ENCODE data around the gene CMC2.
A peak's percentile ranks its signal among the peaks of the same experiment; 100 is the strongest.

Gene CMC2

DNA sequence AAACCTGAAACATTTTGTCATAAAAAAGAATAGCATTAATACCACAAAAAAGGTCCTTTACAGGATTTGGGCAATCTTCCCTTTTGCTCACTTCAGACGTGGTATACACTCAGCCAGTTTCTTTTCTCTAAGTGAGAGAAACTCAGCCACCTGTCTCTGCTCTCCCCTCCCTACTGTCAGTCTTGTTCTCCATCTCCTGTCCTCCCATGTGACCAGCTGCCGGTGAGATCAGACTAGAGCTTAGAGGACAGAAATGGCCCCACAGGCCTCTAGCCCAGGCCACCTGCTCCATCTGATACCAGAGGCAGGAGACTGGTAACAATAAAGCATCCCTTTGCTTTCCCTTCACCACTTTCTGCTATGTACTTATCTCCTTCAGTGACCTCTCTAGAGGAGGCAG lies 34.9 kb downstream of the CMC2 start:
- DNase-seq, result no peak

DNA sequence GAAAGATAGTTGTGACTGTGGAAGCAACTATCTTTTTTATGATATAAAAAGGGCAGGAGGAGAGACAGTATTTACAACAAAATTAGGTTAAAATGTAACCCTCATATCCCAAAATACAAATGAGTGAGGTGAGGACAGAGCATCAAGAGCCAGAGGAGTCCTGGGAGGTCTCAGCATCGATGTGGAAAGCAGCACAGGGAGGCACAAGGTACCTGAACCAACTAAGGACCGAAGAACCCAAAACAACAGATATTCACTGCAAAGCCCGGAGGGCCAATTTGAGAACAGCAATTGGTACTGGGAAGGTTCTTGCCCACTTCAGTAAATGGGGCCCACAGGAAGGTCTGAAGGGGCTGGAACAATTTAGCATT lies 37.6 kb downstream of the CMC2 start:
- DNase-seq, result no peak

- DNase-seq, result no peak
These were observed 38.1 kb downstream of the CMC2 start for GRCh38 chr16:80968386-80969113.

GRCh38 chr16:80966617-80967016 lies 40.1 kb downstream of the CMC2 start:
- no peak for DNase-seq

DNA sequence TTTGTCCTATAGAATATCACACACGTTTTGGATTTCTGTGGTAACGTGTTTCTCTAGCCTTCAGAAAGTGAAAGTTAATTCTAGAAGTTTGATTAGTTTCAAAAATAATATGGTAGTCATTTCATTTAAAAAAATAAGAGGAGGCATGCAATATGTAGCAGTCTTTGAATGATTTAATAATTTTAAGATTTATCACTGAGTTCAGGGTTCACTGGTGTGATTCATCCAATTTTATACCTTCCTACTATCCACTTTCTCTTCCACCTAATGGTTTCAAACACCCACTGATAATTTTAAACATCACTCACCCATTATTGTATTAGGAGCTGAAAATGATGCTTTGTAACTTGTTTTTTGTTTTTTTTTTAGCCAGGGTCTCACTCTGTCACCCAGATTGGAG lies 42.3 kb downstream of the CMC2 start:
- no peak for DNase-seq

- DNase-seq, result no peak
These were observed 43.8 kb downstream of the CMC2 start for GRCh38 chr16:80962879-80963278.

DNA sequence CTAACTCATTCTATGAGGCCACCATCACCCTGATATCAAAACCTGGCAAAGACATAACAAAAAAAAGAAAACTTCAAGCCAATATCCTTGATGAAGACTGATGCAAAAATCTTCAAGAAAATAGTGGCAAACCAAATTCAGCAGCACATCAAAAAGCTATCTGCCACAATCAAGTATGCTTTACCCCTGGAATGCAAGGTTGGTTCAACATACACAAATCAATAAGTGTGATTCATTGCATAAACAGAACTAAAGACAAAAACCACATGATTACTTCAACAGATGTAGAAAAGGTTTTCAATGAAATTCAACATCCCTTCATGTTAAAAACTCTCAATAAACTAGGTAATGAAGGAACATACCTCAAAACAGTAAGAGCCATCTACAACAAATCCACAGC lies 48.4 kb downstream of the CMC2 start:
- no peak for DNase-seq

- DNase-seq, result no peak
These were observed 51.7 kb downstream of the CMC2 start for GRCh38 chr16:80954985-80955384.

DNA sequence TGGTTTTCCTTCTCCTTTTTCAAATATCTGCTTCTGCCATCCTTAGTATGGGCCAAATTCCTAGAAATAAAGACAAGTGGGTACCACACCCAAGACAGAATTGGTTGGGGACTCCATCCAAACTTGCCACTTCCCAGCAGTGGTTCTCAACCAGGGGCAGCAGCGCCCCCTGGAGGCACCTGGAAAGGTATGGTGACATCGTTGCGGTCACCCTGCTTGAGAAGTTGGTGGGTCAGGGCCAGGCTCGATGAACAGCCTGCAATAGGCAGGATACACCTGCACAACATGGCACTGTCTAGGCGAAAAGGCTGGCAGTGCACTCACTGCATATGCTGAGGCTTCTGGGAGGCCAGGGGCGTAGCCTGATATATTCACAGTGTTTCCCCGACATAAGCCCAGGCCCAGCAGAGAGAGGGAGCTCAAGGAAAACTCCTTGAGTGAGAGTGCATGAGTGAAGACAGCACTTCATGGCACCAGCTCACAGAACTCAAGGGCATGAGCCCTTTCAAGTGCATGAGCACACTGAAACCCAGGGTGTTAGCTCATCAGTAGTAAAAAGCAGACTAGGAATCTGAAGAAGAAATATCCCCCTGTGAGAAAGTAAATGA lies 57.7 kb downstream of the CMC2 start:
- peak in 1 of 2 donors; percentile 18 for DNase-seq

DNA sequence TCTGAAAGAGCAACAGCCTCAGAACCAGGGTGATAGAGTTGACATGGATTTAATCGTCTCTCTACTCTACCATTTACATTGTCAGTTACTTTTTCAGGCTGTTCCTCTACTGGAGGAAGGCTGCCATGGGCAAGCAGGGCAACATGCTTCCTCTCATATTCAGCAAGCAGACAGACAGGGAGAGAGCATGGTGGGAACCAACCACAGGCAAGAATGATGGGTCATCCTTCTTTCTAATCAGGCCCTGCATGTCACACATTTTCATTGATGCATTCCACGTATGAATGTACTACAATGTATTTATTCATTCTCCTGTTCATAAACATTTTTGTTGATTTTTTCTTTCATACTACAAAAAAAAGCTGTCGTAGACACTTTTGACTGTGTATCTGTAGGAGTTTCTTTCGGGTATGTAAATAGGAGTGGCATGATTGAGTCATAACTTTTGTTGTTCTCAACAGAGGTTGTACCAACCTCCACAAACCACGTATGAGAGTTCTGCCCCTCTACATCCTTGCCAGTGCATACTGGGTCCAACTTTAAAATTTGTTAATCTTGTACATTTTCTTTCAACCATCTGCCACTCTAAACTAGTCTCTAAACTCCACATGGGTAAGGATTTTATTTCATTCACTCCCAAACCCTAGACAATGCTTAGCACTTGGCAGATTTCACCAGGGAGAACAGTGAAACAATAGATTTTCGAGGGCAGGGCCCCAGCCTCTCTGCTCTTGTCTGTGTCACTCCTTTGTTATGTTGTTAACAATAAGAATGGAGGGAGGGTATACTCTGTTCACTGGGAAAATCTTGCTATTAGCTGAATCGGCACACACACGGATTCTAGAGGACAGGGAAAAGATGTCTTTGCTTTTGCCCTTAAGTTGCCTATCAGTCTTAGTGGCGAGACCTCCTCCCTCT lies 58.7 kb downstream of the CMC2 start:
- no peak for DNase-seq

DNA sequence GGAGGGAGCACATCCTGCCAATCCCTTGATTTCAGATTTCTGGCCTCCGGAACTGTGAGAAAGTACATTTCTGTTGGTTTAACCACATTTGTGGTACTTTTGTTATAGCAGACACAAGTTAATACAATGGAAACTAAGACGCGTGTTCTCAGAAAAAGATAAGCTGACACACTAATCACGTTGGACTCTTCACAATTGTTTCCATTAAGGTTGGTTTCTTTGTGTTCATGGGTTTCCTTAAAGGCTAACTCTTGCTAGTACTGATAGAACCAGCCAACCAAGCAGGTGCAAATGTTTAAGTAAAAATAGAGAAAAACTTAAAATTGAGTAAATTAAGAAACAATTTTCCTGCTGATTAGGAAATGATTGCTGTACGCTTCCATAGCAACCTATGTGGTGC lies 59.4 kb downstream of the CMC2 start:
- DNase-seq, result no peak

- no peak for DNase-seq
These were observed 60.2 kb downstream of the CMC2 start for GRCh38 chr16:80946481-80946880.

- no peak for DNase-seq
These were observed 66.4 kb downstream of the CMC2 start for GRCh38 chr16:80940069-80940856.

- DNase-seq, result no peak
These were observed 67.8 kb downstream of the CMC2 start for GRCh38 chr16:80938879-80939260.

- DNase-seq, result no peak
These were observed 68.4 kb downstream of the CMC2 start for GRCh38 chr16:80938004-80938878.

DNA sequence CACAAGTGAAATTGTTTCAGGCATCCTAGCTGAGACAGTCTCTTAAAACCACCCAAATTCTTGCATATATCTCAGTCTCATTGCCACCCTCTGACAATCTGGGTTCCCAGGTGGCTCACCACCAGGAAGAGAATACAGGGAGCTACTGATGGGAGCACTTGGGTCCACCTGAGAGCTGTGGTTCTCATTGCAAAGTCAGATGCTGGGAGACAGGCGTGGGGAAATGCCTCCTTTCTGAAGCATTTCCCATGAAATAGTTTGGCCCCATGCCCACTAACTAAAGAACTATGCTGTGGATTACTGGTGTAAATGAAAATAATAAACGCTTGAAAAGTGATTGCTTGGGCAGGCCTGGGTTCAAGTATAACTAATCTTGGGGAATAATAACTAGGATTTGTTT lies 70.3 kb downstream of the CMC2 start:
- DNase-seq, result no peak

DNA sequence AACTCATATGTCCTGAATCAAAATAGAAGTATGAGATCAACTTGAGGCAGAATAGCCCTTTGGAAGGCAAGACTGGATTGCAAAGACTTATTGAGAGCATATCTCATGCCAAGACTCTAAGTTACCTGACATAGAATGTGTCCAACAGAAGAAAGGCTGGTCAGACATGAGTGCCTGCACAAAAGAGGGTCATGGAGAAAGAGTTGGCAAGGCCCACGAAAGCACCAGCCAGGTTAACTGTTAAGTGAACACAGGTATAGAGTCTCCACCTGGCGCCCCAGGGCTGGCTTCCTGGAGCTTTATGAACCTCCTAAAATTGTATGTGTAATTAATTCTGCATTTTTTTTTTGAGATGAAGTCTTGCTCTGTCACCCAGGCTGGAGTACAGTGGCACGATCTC lies 71.0 kb downstream of the CMC2 start:
- DNase-seq, result no peak

DNA sequence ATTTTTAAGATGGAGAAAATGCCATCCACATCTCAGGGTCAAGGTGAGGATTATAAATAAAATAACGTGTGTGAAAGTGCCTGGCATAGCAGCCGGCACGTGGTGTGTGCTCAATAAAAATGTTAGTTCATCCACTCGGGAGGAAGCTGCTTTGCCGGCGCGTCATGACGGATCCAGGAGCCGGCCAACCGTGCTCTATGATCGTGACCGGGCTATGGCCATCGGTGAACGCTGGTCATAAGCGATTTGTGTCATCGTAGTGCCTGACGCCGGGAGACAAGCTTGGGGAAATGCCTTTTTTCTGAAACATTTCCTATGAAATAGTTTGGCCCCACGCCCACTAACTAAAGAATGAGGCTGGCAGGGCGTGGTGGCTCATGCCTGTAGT lies 74.0 kb downstream of the CMC2 start:
- DNase-seq, result no peak

- peak in 1 of 2 donors; percentile 6 for DNase-seq
These were observed 74.6 kb downstream of the CMC2 start for GRCh38 chr16:80931801-80932707.

GRCh38 chr16:80924372-80924978 lies 82.2 kb downstream of the CMC2 start:
- DNase-seq, result peak in 1 of 2 donors; percentile 30
